Mesenteric fat pad (tissue), 1 donor: ENCODE measurements around the gene SMC6. TPM values are rescaled to one million over a fixed set of nuclear protein-coding genes. Genes with fewer than 3 reads are reported as not detected.

Source experiments
- DNase-seq: peaks from one replicate; pipeline ENCODE4 v3.0.0-alpha.2; 2020; ENCODE audit warnings: low spot score
- total RNA-seq: library from RNA; stranded (reverse); fragmentation: NEBNext Ultra II Directional; extraction: Animal tissue kit (Norgen Biotek cat#: 25700); gene quantifications from one replicate; pipeline ENCODE4 v1.2.1, GENCODE V29; 2021
- donor health status: DM: yes; HTN: yes; CAD: no.

Gene SMC6
- total RNA-seq, 1 donor from 2014 or later = 10.9 TPM

- DNase-seq = no peak
Measured at GRCh38 chr2:17617955-17618354, 135.7 kb downstream of the SMC6 start.

- DNase-seq = no peak
Measured at GRCh38 chr2:17617516-17617915, 136.1 kb downstream of the SMC6 start.

GRCh38 chr2:17616405-17616804 is 137.2 kb downstream of the SMC6 start:
- no peak for DNase-seq

- no peak for DNase-seq
Measured at GRCh38 chr2:17615728-17616351, 137.8 kb downstream of the SMC6 start.

GRCh38 chr2:17615147-17615546 is 138.5 kb downstream of the SMC6 start:
- no peak for DNase-seq

- no peak for DNase-seq
Measured at GRCh38 chr2:17614174-17614930, 139.3 kb downstream of the SMC6 start.

Other genes with a start within 250 kb of the SMC6 start
- not detected for gene RAD51AP2, start 235.4 kb downstream of the SMC6 start, total RNA-seq
- not detected for gene VSNL1, start 213.1 kb downstream of the SMC6 start, total RNA-seq
- gene GEN1, start 328 bp upstream of the SMC6 start, total RNA-seq = 5.1 TPM
- gene MSGN1, start 62.6 kb upstream of the SMC6 start, total RNA-seq = not detected
- gene KCNS3, start 124.9 kb upstream of the SMC6 start, total RNA-seq = 1.1 TPM